Measurements from ENCODE around the gene TMEM187.

TMEM187 gene

GRCh38 chrX:153955228-153955732 lies 17.3 kb upstream of the TMEM187 start:
- DNase-seq: no peak

- no peak for DNase-seq
Observed at GRCh38 chrX:153956044-153956907, 16.3 kb upstream of the TMEM187 start.

- no peak for DNase-seq
Observed at GRCh38 chrX:153957224-153957623, 15.3 kb upstream of the TMEM187 start.

- DNase-seq: no peak
Observed at GRCh38 chrX:153958605-153959004, 13.9 kb upstream of the TMEM187 start.

GRCh38 chrX:153959649-153960048 lies 12.9 kb upstream of the TMEM187 start:
- DNase-seq: no peak

GRCh38 chrX:153960077-153960476 lies 12.5 kb upstream of the TMEM187 start:
- no peak for DNase-seq

GRCh38 chrX:153960786-153961185 lies 11.8 kb upstream of the TMEM187 start:
- DNase-seq: no peak

GRCh38 chrX:153961292-153961691 lies 11.3 kb upstream of the TMEM187 start:
- no peak for DNase-seq

GRCh38 chrX:153963546-153963945 lies 9.0 kb upstream of the TMEM187 start:
- no peak for DNase-seq

- no peak for DNase-seq
Observed at GRCh38 chrX:153964105-153964504, 8.4 kb upstream of the TMEM187 start.

GRCh38 chrX:153965406-153965805 lies 7.1 kb upstream of the TMEM187 start:
- DNase-seq: no peak

- no peak for DNase-seq
Observed at GRCh38 chrX:153966283-153966688, 6.3 kb upstream of the TMEM187 start.

- DNase-seq: peak; percentile 62
Observed at GRCh38 chrX:153966841-153967535, 5.6 kb upstream of the TMEM187 start.

- no peak for DNase-seq
Observed at GRCh38 chrX:153967536-153968224, 4.9 kb upstream of the TMEM187 start.

- DNase-seq: no peak
Observed at GRCh38 chrX:153968255-153968654, 4.3 kb upstream of the TMEM187 start.

GRCh38 chrX:153968754-153969124 lies 3.8 kb upstream of the TMEM187 start:
- DNase-seq: peak; percentile 38

- DNase-seq: no peak
Observed at GRCh38 chrX:153969125-153969903, 3.2 kb upstream of the TMEM187 start.

GRCh38 chrX:153969904-153970356 lies 2.6 kb upstream of the TMEM187 start:
- DNase-seq: no peak

- no peak for DNase-seq
Observed at GRCh38 chrX:153970357-153971123, 2.0 kb upstream of the TMEM187 start.

GRCh38 chrX:153971124-153971449 lies 1.5 kb upstream of the TMEM187 start:
- DNase-seq: peak; percentile 89

- peak; percentile 90 for DNase-seq
Observed at GRCh38 chrX:153971450-153972367, 845 bp upstream of the TMEM187 start, which contains the start of gene HCFC1. TSS of gene HCFC1 (minus strand) at chrX:153971818. CDS start at chrX:153970840, 978 bp downstream.

Measured in activated naive CD4-positive, alpha-beta T cell treated with Interleukin-2 at 50 U/mL for 16 hours (primary cell).